Sigmoid colon (tissue), 4 donors: Measurements from ENCODE around the gene IL12B.
"Not testable (repeated sequence)": the region's sequence is repeated elsewhere in the genome, so short reads cannot be mapped to it uniquely, and the experiment has no call there.

Source experiments
- CTCF ChIP-seq, 4 experiments: fragments of 450-650 bp in 3 of 4; fragments of 200-600 bp in 1 of 4; IDR thresholded peaks; one replicate each; pipeline ENCODE4 v1.5.1; 2016 to 2019; ENCODE audit warnings: antibody characterized with exemption in 4 of 4, mild to moderate bottlenecking in 3 of 4, moderate library complexity in 2 of 4
- EP300 ChIP-seq, 4 donors: sonication (generic); formaldehyde crosslinking; IDR thresholded peaks; one replicate each; pipeline ENCODE4 v1.6.1; 2017; ENCODE audit warnings: antibody characterized with exemption in 4 of 4
- POLR2A ChIP-seq, 2 donors: fragments of 450-650 bp; IDR thresholded peaks; one replicate each; pipeline ENCODE4 v1.6.1; 2016; ENCODE audit warnings: antibody characterized with exemption in 2 of 2, mild to moderate bottlenecking in 2 of 2, moderate library complexity in 2 of 2

DNA sequence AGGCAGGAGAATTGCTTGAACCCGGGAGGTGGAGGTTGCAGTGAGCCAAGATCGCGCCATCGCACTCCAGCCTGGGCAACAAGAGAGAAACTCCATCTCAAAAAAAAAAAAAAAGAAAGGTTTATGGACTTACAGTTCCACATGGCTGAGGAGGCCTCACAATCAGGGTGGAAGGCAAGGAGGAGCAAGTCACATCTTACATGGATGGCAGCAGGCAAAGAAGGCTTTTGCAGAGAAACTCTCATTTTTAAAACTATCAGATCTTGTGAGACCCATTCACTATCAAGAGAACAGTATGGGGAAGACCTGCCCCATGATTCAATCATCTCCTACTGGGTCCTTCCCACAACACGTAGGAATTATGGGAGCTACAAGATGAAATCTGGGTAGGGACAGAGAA is 33.0 kb downstream of the IL12B start:
- not testable (repeated sequence) for TF ChIP-seq CTCF, POLR2A, EP300 (IDR thresholded peaks at IDR 0.05)
